Keratinocyte (primary cell): Measurements from ENCODE around the gene HK1. TPM values are rescaled to one million over a fixed set of nuclear protein-coding genes. Genes with fewer than 3 reads are reported as not detected.

Experiments
- DNase-seq: peaks from one replicate; pipeline ENCODE4 v3.0.0-alpha.2; 2011; ENCODE audit warnings: low read depth, missing footprints, low spot score
- FAIRE-seq: peaks from 2 replicates; lab custom pipeline; 2011; peaks lifted over from hg19 to GRCh38; lab: Jason Lieb, UNC
- H2AFZ ChIP-seq: 2 replicates; pipeline ENCODE4 v1.6.0; 2012; ENCODE audit warnings: low read length, control low read depth, inconsistent platforms; ENCODE audit not compliant: control insufficient read depth
- H3K27ac ChIP-seq: 2 replicates; pipeline ENCODE4 v1.5.1; 2011; ENCODE audit warnings: low read length; ENCODE audit not compliant: control insufficient read depth, insufficient read depth
- H3K27me3 ChIP-seq: 3 replicates; pipeline ENCODE4 v1.6.0; 2011; ENCODE audit warnings: low read length; ENCODE audit not compliant: control insufficient read depth, insufficient read depth; ENCODE audit errors: extremely low read depth
- H3K36me3 ChIP-seq, 2 experiments: 2 replicates in 1 of 2; 3 replicates in 1 of 2; pipeline ENCODE4 v1.5.1; 2011; ENCODE audit warnings: low read length in 2 of 2, mild to moderate bottlenecking in 1 of 2; ENCODE audit not compliant: control insufficient read depth in 2 of 2, insufficient read depth in 2 of 2; ENCODE audit errors: extremely low read depth in 1 of 2
- H3K4me1 ChIP-seq: 3 replicates; pipeline ENCODE4 v1.5.1; 2011; ENCODE audit warnings: low read length; ENCODE audit not compliant: control insufficient read depth, insufficient read depth; ENCODE audit errors: extremely low read depth
- H3K4me2 ChIP-seq: 3 replicates; pipeline ENCODE4 v1.6.0; 2011; ENCODE audit warnings: low read depth, low read length; ENCODE audit not compliant: control insufficient read depth, insufficient read depth; ENCODE audit errors: extremely low read depth
- H3K4me3 ChIP-seq, 3 experiments: fragments of 200-600 bp in 1 of 3; sonication (generic) in 1 of 3; 2 replicates in 2 of 3; 3 replicates in 1 of 3; pipeline ENCODE4 v1.5.1; 2011 to 2016; ENCODE audit warnings: low read length in 3 of 3, mild to moderate bottlenecking in 3 of 3, control low read depth in 2 of 3, inconsistent platforms in 1 of 3, low read depth in 1 of 3, mixed read lengths in 1 of 3, mixed run types in 1 of 3, moderate library complexity in 1 of 3; ENCODE audit not compliant: control insufficient read depth in 2 of 3, insufficient read depth in 2 of 3; ENCODE audit errors: extremely low read depth in 1 of 3
- H3K79me2 ChIP-seq: 2 replicates; pipeline ENCODE4 v1.6.0; 2012; ENCODE audit warnings: low read length; ENCODE audit not compliant: control insufficient read depth, insufficient read depth
- H3K9ac ChIP-seq: 3 replicates; pipeline ENCODE4 v1.6.0; 2011; ENCODE audit warnings: low read length; ENCODE audit not compliant: control insufficient read depth, insufficient read depth; ENCODE audit errors: extremely low read depth
- H3K9me1 ChIP-seq: 3 replicates; pipeline ENCODE4 v1.6.0; 2011; ENCODE audit warnings: low read length; ENCODE audit not compliant: control insufficient read depth, insufficient read depth; ENCODE audit errors: extremely low read depth
- H3K9me3 ChIP-seq: 2 replicates; pipeline ENCODE4 v1.5.1; 2012; ENCODE audit warnings: low read depth, low read length; ENCODE audit not compliant: control insufficient read depth
- H4K20me1 ChIP-seq: 3 replicates; pipeline ENCODE4 v1.6.0; 2011; ENCODE audit warnings: low read length; ENCODE audit not compliant: control insufficient read depth, insufficient read depth; ENCODE audit errors: extremely low read depth
- CTCF ChIP-seq, 3 experiments: IDR thresholded peaks in 1 of 3; conservative IDR thresholded peaks in 1 of 3; optimal IDR thresholded peaks in 1 of 3; 2 replicates in 2 of 3; 3 replicates in 1 of 3; pipeline versions ENCODE3 to v1.5.1; 2011; ENCODE audit warnings: low read length in 3 of 3, mild to moderate bottlenecking in 3 of 3, moderate library complexity in 2 of 3, control low read depth in 1 of 3, inconsistent platforms in 1 of 3; ENCODE audit not compliant: insufficient read depth in 2 of 3; ENCODE audit errors: extremely low read depth in 1 of 3
- EZH2 ChIP-seq: IDR thresholded peaks from one replicate; pipeline ENCODE4 v1.6.1; 2012; ENCODE audit warnings: inconsistent platforms, mild to moderate bottlenecking, low read length, moderate library complexity
- dilution Hi-C: fragments of 300-500 bp; cut with MboI; formaldehyde crosslinking; loops from one replicate; pipeline ENCODE4 v1.7.0; 2020; ENCODE audit warnings: low sequenced_read_pairs; ENCODE audit not compliant: extremely low pct_ligation_motif_present
- polyA plus RNA-seq, 5 experiments: library from polyadenylated mRNA; depleted of rRNA in 3 of 5; stranded (reverse) in 3 of 5; stranded (forward) in 1 of 5; unstranded in 1 of 5; fragments of >200 nt; gene quantifications; 1 replicate in 1 of 5; 2 replicates in 3 of 5; 3 replicates in 1 of 5; pipeline versions ENCODE4 v1.2.1 to v1.2.3, GENCODE V29; 2011 to 2012; ENCODE audit warnings: missing spikeins in 2 of 5, low read depth in 1 of 5, low replicate concordance in 1 of 5

The HK1 gene
- polyA plus RNA-seq, 1 donor (not counting 4 experiments of a cell fraction or from before 2014, with no cell fraction given) = 106 TPM

GRCh38 chr10:69375307-69376151 is 97.2 kb downstream of the HK1 start:
- no peaks in the 10 kb centered on the region for H4K20me1 ChIP-seq
- peaks cover 35% of the 10 kb centered on the region for H3K4me1 ChIP-seq
- peaks cover 23 to 37% of the 10 kb centered on the region in 2 experiments for H3K36me3 ChIP-seq
- H3K4me2 ChIP-seq = peak overlapping the region; percentile 49
- no peak for DNase-seq
- dilution Hi-C loops = no loop called here
- peak; percentile 93 for FAIRE-seq
- H3K9me3 ChIP-seq = no peaks in the 10 kb centered on the region
- H3K27ac ChIP-seq = peak overlapping the region; percentile 59
- H3K9ac ChIP-seq = peak overlapping the region; percentile 8
- no peak overlapping the region for H2AFZ ChIP-seq
- TF ChIP-seq EZH2 (no peak), CTCF (optimal IDR thresholded peaks at IDR 0.05 in 1 of 3, IDR thresholded peaks at IDR 0.05 in 1 of 3, conservative IDR thresholded peaks at IDR 0.05 in 1 of 3; ENCODE audit: extremely low read depth in 1 of 3, insufficient read depth in 2 of 3, low read length in 3 of 3) (peak in 1 of 3 experiments; percentile 13)
- no peak overlapping the region for H3K4me3 ChIP-seq
- peaks cover 2% of the 10 kb centered on the region for H3K79me2 ChIP-seq
- H3K9me1 ChIP-seq = peaks cover 3% of the 10 kb centered on the region
- H3K27me3 ChIP-seq = no peaks in the 10 kb centered on the region

GRCh38 chr10:69376662-69377061 is 98.4 kb downstream of the HK1 start:
- Histone ChIP-seq H3K79me2 (peaks cover 2% of the 10 kb centered on the region), H3K9ac (no peak overlapping the region), H3K9me1 (peaks cover 3% of the 10 kb centered on the region), H4K20me1 (no peaks in the 10 kb centered on the region), H2AFZ (no peak overlapping the region), H3K9me3 (no peaks in the 10 kb centered on the region), H3K4me3 (no peak overlapping the region), H3K27me3 (no peaks in the 10 kb centered on the region), H3K4me1 (peaks cover 35% of the 10 kb centered on the region), H3K27ac (no peak overlapping the region), H3K4me2 (no peak overlapping the region), H3K36me3 (peaks cover 25 to 35% of the 10 kb centered on the region in 2 experiments)
- FAIRE-seq = no peak
- DNase-seq = no peak
- dilution Hi-C loops = no loop called here
- TF ChIP-seq EZH2 = no peak
- no peak for TF ChIP-seq CTCF (optimal IDR thresholded peaks at IDR 0.05 in 1 of 3, IDR thresholded peaks at IDR 0.05 in 1 of 3, conservative IDR thresholded peaks at IDR 0.05 in 1 of 3; ENCODE audit: extremely low read depth in 1 of 3, insufficient read depth in 2 of 3, low read length in 3 of 3)
